GM12878 (cell line): Measurements from ENCODE around the gene ACTN2. TPM values are rescaled to one million over a fixed set of nuclear protein-coding genes. Genes with fewer than 3 reads are reported as not detected.
A peak's percentile ranks its signal among the peaks of the same experiment; 100 is the strongest.

Experiments used
- ATAC-seq: fragments of 200-7000 bp; cut with Tn5 transposase; 3 replicates; pipeline ENCODE4 v1.9.1; 2020; ENCODE audit warnings: mild to moderate bottlenecking, moderate library complexity
- BruUV-seq: library from RNA; stranded (reverse); fragments of 400-500 nt; replicated peaks from 2 replicates; lab custom pipeline; 2021; lab: Mats Ljungman, UMichigan
- CTCF ChIA-PET: fragments of 300-600 bp; sonication (Branson Sonifier 250); formaldehyde crosslinking; extraction: SDS; loops from one replicate; lab custom pipeline; 2021; ENCODE audit warnings: inconsistent platforms; lab: Yijun Ruan, JAX
- POLR2A ChIA-PET: fragments of 350-600 bp; formaldehyde crosslinking; extraction: SDS; loops from one replicate; lab custom pipeline; 2021; ENCODE audit warnings: inconsistent platforms; lab: Charles Lee
- RAD21 ChIA-PET: fragments of 300-600 bp; sonication (Branson Sonifier 250); formaldehyde crosslinking; loops from one replicate; lab custom pipeline; 2023; ENCODE audit warnings: antibody characterized with exemption; ENCODE audit not compliant: unreplicated experiment; lab: Charles Lee
- SMC1A ChIA-PET: fragments of 300-600 bp; sonication (Branson Sonifier 250); formaldehyde crosslinking; loops from one replicate; lab custom pipeline; 2023; ENCODE audit not compliant: unreplicated experiment, uncharacterized antibody; lab: Charles Lee
- DNase-seq: peaks from one replicate; pipeline ENCODE4 v3.0.0-alpha.2; 2011; ENCODE audit warnings: low read depth, low spot score
- FAIRE-seq: peaks from 3 replicates; lab custom pipeline; 2011; peaks lifted over from hg19 to GRCh38; lab: Jason Lieb, UNC
- H2AFZ ChIP-seq: 2 replicates; pipeline ENCODE4 v1.6.0; 2011; ENCODE audit warnings: low read depth, low read length, control low read depth; ENCODE audit not compliant: control insufficient read depth
- H3K27ac ChIP-seq: 2 replicates; pipeline ENCODE4 v1.5.1; 2011; ENCODE audit warnings: control low read depth; ENCODE audit not compliant: control insufficient read depth, insufficient read depth
- H3K27me3 ChIP-seq, 2 experiments: replicated peaks in 1 of 2; 2 replicates each; pipeline versions ENCODE4 v1.6.0 to v1.6.1; 2011; ENCODE audit warnings: low read length in 1 of 2; ENCODE audit not compliant: control insufficient read depth in 2 of 2, insufficient read depth in 2 of 2
- H3K36me3 ChIP-seq, 2 experiments: 2 replicates each; pipeline ENCODE4 v1.5.1; 2011; ENCODE audit warnings: low read length in 1 of 2; ENCODE audit not compliant: control insufficient read depth in 2 of 2, insufficient read depth in 2 of 2
- H3K4me1 ChIP-seq: 2 replicates; pipeline ENCODE4 v1.6.1; 2011; ENCODE audit warnings: mild to moderate bottlenecking, low read length, moderate library complexity, mixed read lengths; ENCODE audit not compliant: control insufficient read depth, insufficient read depth
- H3K4me2 ChIP-seq: 2 replicates; pipeline ENCODE4 v1.6.0; 2011; ENCODE audit warnings: control low read depth; ENCODE audit not compliant: control insufficient read depth, insufficient read depth
- H3K4me3 ChIP-seq: fragments of 200-600 bp; sonication (generic); 2 replicates; pipeline ENCODE4 v1.5.1; 2016
- H3K79me2 ChIP-seq: 2 replicates; pipeline ENCODE4 v1.6.0; 2011; ENCODE audit warnings: low read length; ENCODE audit not compliant: control insufficient read depth, insufficient read depth
- H3K9ac ChIP-seq: 2 replicates; pipeline ENCODE4 v1.8.0; 2011; ENCODE audit warnings: low read length, control low read depth, mixed read lengths; ENCODE audit not compliant: control insufficient read depth, insufficient read depth
- H3K9me3 ChIP-seq: replicated peaks from 3 replicates; pipeline ENCODE4 v1.5.1; 2011; ENCODE audit warnings: mild to moderate bottlenecking, low read length; ENCODE audit not compliant: control insufficient read depth, insufficient read depth
- H4K20me1 ChIP-seq: 2 replicates; pipeline ENCODE4 v1.6.0; 2011; ENCODE audit not compliant: control insufficient read depth, insufficient read depth
- BRCA1 ChIP-seq: IDR thresholded peaks from 2 replicates; pipeline ENCODE4 v1.6.1; 2011; ENCODE audit warnings: low read depth, low read length, improper control_type of control experiment
- CBX5 ChIP-seq: sonication (generic); IDR thresholded peaks from 2 replicates; pipeline ENCODE4 v1.6.1; 2016; ENCODE audit warnings: low read depth, moderate library complexity, mild to moderate bottlenecking, inconsistent platforms
- DPF2 ChIP-seq: fragments of 450-650 bp; IDR thresholded peaks from 2 replicates; pipeline ENCODE4 v1.6.1; 2017; ENCODE audit warnings: mild to moderate bottlenecking
- E4F1 ChIP-seq: fragments of 450-650 bp; IDR thresholded peaks from 2 replicates; pipeline ENCODE4 v1.6.1; 2018; ENCODE audit warnings: borderline replicate concordance, mild to moderate bottlenecking; ENCODE audit not compliant: partially characterized antibody
- HDAC2 ChIP-seq: fragments of 200-600 bp; sonication (generic); IDR thresholded peaks from 2 replicates; pipeline ENCODE4 v1.6.1; 2017
- IRF5 ChIP-seq: fragments of 450-650 bp; IDR thresholded peaks from 2 replicates; pipeline ENCODE4 v1.6.1; 2017; ENCODE audit warnings: borderline replicate concordance
- NR2C2 ChIP-seq: IDR thresholded peaks from 2 replicates; pipeline ENCODE4 v1.6.1; 2011; ENCODE audit warnings: borderline replicate concordance, low read depth; ENCODE audit not compliant: control insufficient read depth, insufficient read length
- RB1 ChIP-seq: fragments of 450-650 bp; formaldehyde crosslinking; IDR thresholded peaks from 2 replicates; pipeline ENCODE4 v1.6.1; 2017; ENCODE audit warnings: mild to moderate bottlenecking, borderline replicate concordance
- RELA ChIP-seq: fragments of 450-650 bp; IDR thresholded peaks from 2 replicates; pipeline ENCODE4 v1.8.0; 2014; ENCODE audit warnings: borderline replicate concordance; ENCODE audit not compliant: partially characterized antibody
- REST ChIP-seq: IDR thresholded peaks from 2 replicates; pipeline ENCODE4 v1.6.1; 2012; ENCODE audit warnings: mild to moderate bottlenecking, low read depth, low read length
- STAT3 ChIP-seq: IDR thresholded peaks from 2 replicates; pipeline ENCODE4 v1.6.1; 2011; ENCODE audit warnings: low read depth, low read length, improper control_type of control experiment
- ZBED1 ChIP-seq: IDR thresholded peaks from 2 replicates; pipeline ENCODE4 v1.6.1; 2016; ENCODE audit warnings: borderline replicate concordance
- WGBS: methylation state at CpG from one replicate; pipeline ENCODE4 v1.1.6; 2016; ENCODE audit warnings: low lambda C conversion rate; ENCODE audit not compliant: insufficient replicate concordance, insufficient coverage; ENCODE audit errors: missing lambda C conversion rate; 5-methylcytosine and 5-hydroxymethylcytosine counted together
- in situ Hi-C: fragments of 300-500 bp; cut with MboI; formaldehyde crosslinking; loops from 9 replicates; pipeline ENCODE4 v1.14.3; 2018; ENCODE audit warnings: mixed read lengths
- intact Hi-C: fragments of 100-400 bp; cut with micrococcal nuclease; formaldehyde crosslinking; loops from one replicate; pipeline ENCODE4 v1.14.2; 2022; ENCODE audit not compliant: unreplicated experiment
- polyA plus RNA-seq, 11 experiments: library from polyadenylated mRNA; depleted of rRNA in 4 of 11; unstranded in 6 of 11; stranded (reverse) in 5 of 11; fragments of >200 nt; fragmentation: Nextera tagmentation in 4 of 11; fragmentation: Illumina TruSeq in 1 of 11; extraction: Ambion mirVana in 4 of 11; extraction: Trizol in 1 of 11; gene quantifications; 1 replicate in 1 of 11; 2 replicates in 10 of 11; pipeline versions ENCODE4 v1.2.1 to v1.2.3, GENCODE V29; 2011 to 2016; ENCODE audit warnings: inconsistent platforms in 2 of 11, missing spikeins in 2 of 11, low read depth in 1 of 11
- total RNA-seq, 4 experiments: library from RNA; depleted of rRNA in 3 of 4; stranded (reverse); fragments of >200 nt in 3 of 4; fragmentation: Illumina TruSeq in 1 of 4; extraction: Trizol in 1 of 4; gene quantifications; 2 replicates each; pipeline versions ENCODE4 v1.2.1 to v1.2.3, GENCODE V29; 2013 to 2021

ACTN2 gene
- total and polyA plus RNA-seq, 10 of the 15 experiments (the other 5 are each of a cell fraction or from before 2014, with no cell fraction given) = 0.10 TPM; not detected in 9

- TF ChIP-seq REST (no peak), CBX5 (no peak), E4F1 (no peak)
Observed at GRCh38 chr1:236786453-236786852, 100.2 kb downstream of the ACTN2 start (continued).

GRCh38 chr1:236794585-236795034 lies 108.3 kb downstream of the ACTN2 start:
- ChIA-PET POLR2A (interaction anchor here (0.5 to 1.9 kb wide), 5 partner anchors 8 to 634 kb away, joined by 3 to 13 read pairs (median 4); partner anchors contain the start of gene HEATR1), CTCF (interaction anchor here (0.7 to 1.6 kb wide), 4 partner anchors 9 to 190 kb away, joined by 3 to 10 read pairs (median 4); partner anchors contain the start of gene HEATR1), RAD21 (interaction anchor here (1.1 to 1.4 kb wide), 2 partner anchors 36 to 190 kb away, joined by 4 to 5 read pairs; partner anchors contain the start of gene HEATR1), SMC1A (interaction anchor here (0.9 to 1.7 kb wide), 4 partner anchors 8 to 190 kb away, joined by 4 to 6 read pairs (median 5); partner anchors contain the start of gene HEATR1)
- in situ Hi-C loops (no loop called here), intact Hi-C loops (loop anchor here (1.0 kb wide), 1 partner anchor 190 kb away; the partner anchor contains the start of gene HEATR1)
- no peaks in the 10 kb centered on the region for H3K36me3 ChIP-seq
- FAIRE-seq (no peak), DNase-seq (no peak), ATAC-seq (no peak)
- BruUV-seq = TSS peak; percentile 77
- peak overlapping the region; percentile 97 for H2AFZ ChIP-seq
- H3K27me3 ChIP-seq = no peaks in the 10 kb centered on the region
- H3K4me3 ChIP-seq = peak overlapping the region; percentile 97
- 7% methylated on average over 11 of the region's 11 CpGs for WGBS
- H3K27ac ChIP-seq = peak overlapping the region; percentile 45; the same call in 1 of the 2 replicates
- no peaks in the 10 kb centered on the region; the same call in 1 of the 2 replicates for H3K4me1 ChIP-seq
- H3K9ac ChIP-seq = no peak overlapping the region
- peaks cover 41% of the 10 kb centered on the region for H3K79me2 ChIP-seq
- no peaks in the 10 kb centered on the region; the same call in 1 of the 2 replicates for H4K20me1 ChIP-seq
- no peaks in the 10 kb centered on the region for H3K9me3 ChIP-seq
- H3K4me2 ChIP-seq = peak overlapping the region; percentile 66
- TF ChIP-seq RELA (peak; percentile 48), DPF2 (peak; percentile 80), BRCA1 (no peak), STAT3 (no peak), NR2C2 (no peak), HDAC2 (no peak), RB1 (peak; percentile 74; the same call in 1 of the 2 replicates), IRF5 (no peak), ZBED1 (no peak)
